ENCODE measurements around the gene LRRC63.

- TF ChIP-seq POLR2AphosphoS5 (IDR thresholded peaks at IDR 0.05; ENCODE audit: low read depth, low read length) (no peak), POLR2A (IDR thresholded peaks at IDR 0.05; ENCODE audit: low read depth, low read length) (no peak)
Observed at GRCh38 chr13:46232281-46232680, 20.6 kb downstream of the LRRC63 start.

Measured in GM12892 (cell line).